Measurements from ENCODE around the gene ARID3A.

ARID3A gene

DNA sequence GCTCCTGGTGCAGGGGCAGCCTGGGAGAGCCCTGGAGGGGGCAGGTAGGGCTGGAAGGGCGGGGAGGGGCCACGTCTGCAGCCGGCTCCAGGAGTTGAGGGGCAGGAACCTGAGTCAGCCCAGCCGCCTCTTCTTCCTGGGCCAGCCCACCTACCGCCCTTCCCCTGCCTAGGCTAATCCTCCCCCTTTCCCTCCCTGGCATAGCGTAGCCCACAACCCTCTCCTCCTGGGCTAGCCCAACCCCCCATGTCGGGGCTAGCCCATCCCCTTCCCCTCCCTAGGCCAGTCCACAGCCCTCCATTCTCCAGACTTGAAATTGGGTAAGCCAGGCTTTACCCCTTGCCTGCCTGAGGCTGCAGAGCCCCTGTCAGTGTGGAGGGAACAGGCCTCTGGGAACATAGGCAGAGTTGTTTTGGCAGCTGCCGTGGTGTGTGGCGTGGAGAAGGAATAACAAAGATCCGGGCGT lies 37.7 kb downstream of the ARID3A start:
- no peak for DNase-seq

DNA sequence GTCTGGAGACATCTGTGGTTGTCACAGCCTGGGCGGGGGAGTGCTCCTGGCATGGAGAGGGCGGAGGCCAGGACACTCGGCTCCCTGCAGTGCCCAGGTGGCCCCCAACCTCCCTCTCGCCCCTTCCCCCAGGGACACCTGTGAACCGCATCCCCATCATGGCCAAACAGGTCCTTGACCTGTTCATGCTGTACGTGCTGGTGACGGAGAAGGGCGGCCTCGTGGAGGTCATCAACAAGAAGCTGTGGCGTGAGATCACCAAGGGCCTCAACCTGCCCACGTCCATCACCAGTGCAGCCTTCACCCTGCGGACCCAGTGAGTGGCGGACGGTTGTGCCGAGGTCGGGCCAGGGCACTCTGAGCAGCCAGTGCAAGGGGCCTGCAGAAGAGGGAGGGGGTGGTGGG lies 38.3 kb downstream of the ARID3A start:
- DNase-seq = no peak

DNA sequence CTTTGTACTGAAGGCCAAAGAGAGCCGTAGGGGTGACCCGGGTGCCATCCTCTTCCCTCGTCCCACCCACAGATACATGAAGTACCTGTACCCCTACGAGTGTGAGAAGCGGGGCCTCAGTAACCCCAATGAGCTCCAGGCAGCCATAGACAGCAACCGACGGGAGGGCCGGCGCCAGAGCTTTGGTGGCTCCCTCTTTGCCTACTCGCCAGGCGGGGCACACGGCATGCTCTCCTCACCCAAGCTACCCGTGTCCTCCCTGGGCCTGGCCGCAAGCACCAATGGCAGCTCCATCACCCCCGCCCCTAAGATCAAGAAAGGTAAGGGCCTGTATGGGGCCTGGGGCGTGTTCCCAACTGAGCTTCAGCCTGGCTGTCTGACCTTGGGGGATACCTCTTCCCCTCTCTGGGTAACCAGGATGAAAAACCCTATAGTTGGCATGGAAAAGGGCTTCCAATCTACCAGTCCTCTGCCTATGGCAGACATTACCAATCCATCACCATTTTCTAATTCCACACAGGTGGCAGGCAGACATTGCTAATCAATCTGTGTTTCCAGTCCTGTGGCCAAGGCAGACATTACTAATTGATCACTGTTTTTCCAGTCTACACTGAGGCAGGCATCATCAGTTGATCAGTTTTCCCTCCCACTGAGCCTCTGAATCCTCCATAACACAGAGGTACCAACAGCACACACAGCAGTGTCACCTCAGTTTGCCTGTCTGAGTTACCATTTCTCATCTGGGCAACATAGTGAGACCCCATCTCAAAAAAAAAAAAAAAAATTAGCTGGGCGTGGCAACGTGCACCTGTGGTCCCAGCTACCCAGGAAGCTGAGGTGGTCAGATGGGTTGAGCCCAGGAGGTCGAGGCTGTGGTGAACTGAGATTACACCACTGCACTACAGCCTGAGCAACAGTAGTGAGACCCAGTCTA lies 39.2 kb downstream of the ARID3A start:
- DNase-seq = no peak

DNA sequence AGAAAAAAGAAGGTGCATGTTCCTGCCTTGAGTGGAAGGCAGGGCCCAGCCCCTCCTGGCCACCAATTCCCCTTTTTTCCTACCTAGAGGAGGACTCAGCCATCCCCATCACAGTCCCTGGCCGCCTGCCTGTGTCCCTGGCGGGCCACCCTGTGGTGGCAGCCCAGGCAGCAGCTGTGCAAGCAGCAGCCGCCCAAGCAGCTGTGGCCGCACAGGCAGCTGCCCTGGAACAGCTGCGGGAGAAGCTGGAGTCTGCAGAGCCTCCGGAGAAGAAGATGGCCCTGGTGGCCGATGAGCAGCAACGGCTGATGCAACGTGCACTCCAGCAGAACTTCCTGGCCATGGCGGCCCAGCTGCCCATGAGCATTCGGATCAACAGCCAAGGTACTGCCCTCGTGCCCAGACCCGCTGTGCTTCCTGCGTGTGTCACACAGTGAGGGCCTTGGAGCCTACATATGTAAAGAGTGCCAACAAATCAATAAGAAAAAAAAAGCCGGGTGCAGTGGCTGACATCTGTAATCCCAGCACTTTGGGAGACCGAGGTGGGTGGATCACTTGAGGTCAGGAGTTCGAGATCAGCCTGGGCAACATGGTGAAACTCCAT lies 40.8 kb downstream of the ARID3A start:
- DNase-seq = no peak

DNA sequence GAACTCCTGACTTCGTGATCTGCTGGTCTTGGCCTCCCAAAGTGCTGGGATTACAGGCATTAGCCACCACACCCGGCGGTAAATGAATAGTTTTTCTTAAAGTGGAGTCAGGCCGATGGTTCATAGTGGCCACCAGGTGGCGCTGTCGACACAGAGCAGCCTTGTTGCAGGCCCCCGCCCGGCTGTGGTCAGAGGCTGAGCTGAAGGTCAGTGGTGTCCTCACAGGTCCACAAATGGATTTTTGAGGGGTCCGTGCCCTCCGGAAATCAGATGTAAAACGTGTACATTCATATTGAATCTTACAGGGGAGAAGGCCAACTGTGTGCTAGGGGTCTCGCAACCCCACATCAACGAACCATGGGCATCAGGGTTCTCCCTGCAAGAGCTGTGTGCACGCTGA lies 44.9 kb downstream of the ARID3A start:
- DNase-seq = peak; percentile 49

DNA sequence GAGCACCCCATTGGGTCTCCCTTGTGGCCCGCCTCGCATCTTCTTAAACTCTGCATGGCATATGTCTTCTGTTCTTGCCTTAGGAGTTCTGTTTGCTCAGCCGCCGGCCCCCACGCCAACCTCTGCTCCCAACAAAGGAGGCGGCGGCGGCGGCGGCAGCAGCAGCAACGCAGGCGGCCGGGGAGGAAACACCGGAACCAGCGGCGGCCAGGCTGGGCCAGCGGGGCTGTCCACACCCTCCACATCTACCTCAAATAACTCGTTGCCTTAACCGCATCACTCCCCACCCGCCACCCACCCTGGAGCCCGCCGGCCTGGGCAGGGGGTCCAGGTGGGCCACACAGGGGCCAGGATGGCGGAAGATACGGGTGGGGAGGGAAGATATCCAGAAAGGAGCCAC lies 46.0 kb downstream of the ARID3A start:
- no peak for DNase-seq

DNA sequence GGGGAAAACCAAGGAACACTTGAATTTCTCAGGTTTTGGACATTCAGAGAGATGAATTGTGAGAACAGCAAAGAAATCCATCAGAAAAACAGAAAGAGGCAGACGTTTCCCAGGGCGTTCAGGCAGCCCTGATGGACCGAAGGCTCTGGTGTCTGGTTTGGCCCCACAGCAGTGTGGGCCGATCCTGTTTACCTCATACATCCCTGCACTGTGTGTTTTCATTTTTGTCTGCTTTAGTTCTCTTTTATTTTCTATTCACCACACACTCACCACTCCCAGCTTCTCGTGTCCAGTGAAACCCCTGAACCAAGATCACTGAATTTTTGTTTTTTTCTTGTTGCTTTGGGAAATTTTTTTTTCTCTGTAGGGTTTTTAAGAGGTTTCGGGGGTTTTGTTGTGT lies 46.4 kb downstream of the ARID3A start:
- no peak for DNase-seq

DNA sequence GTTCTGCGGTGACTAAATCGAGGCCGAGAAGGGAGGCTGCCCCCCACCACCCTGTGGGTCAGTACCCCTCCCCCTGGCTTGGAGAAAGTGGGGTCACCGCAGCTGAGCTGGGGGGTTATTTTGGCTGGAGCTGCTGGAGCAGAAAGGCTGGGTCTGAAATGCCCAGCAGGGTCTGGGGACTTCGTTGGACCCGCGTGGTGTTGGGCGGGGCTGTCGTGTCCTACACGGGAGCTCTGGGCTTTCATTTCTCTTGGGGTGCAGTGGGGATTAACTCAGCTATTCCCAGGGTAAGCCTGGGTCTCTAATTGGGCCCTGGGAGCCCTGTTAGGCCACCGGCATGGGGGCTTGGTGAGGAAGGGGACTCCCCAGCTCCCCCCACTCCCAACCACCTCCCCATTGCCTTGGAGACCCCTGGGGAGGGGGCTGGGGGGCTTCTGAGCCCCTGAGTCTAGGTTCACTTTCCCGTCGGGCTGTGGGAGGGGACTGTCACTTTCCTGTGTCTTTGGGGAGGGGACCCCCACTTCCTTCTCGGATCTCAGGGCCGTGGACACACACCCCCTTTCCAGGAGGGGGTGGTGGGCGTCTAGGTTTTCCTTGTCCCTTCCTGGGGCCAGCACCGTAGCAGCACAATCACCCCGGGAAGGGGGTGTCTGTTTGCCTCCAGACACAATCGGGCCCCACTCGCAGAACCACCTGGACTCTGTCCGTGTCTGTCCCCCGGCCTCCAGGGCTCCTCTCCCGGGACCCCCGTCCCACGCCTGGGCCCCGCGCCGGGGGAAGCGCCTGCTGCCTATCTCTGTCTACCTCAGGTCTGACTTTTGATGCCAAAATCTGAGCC lies 48.1 kb downstream of the ARID3A start:
- no peak for DNase-seq

DNA sequence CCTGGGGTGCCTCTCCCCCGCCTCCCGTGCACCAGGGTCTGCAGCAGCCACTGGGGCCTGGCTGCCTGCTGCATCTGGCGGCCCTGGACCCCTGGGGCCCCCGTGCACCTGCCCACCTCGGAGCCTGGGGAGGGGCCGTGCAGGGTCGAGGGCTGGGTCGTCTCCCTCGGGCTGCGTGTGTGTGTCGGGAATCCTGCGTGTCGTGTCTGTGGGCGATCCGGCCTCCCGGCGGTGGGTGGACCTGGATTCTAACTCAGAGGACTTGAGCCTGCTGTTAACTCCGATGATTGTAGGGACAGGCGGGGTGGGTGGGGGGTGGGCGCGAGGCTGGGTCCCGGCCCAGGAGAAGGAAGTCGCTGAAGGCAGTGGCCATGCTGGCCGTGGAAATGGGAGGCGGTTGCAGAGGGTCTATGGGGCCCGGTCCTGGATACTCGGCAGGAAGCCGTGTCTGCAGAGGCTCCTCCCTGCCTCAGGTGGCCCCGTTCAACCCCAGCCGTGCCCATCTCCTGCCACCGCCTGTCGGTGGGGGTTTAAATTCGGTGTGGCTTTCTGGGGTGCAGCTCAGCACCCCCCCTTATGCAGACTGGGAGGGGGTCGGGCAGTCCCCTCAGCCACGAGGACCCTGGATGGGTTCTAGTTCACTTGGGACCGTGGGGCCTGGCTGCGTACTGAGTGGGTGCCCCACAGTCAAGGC lies 48.9 kb downstream of the ARID3A start:
- DNase-seq = no peak

DNA sequence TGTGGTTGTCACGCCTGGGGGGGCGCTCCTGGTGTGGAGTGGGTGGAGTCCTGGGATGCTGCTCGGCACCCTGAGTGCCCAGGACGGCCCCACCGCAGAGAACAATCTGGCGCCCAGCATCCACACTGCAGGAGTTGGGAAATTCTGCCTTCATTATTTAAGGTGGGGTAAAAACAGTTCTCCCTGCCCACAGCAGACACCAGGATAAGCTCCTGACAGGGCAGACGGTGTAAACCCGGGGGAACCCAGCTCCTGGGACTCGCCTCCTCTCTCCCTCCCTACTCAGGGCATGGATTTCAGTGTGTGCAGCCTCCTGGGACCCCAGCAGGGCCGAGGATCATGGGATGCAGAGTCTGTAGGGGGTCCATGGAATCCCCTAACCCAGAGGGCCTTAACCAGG lies 50.6 kb downstream of the ARID3A start:
- no peak for DNase-seq

DNA sequence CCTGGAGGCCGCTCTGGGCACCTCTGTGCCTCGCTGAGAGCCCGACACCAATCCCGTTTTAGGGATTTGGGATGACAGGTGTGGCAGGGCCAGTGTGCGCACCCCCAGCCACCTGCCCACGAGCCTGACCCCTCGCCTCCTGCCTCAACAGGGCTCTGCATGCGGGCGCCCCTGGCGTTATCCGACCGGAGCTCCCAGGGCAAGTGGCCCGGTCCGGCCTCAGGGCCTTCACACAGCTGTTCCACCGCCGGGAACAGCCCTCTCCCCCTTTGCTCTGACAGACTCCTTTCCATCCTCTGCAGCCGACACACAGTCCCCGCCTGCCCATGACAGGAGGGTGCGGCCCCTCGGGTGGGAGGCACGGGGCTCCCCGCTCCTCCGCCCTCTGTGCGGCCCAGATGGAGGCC lies 51.2 kb downstream of the ARID3A start:
- DNase-seq = no peak

DNA sequence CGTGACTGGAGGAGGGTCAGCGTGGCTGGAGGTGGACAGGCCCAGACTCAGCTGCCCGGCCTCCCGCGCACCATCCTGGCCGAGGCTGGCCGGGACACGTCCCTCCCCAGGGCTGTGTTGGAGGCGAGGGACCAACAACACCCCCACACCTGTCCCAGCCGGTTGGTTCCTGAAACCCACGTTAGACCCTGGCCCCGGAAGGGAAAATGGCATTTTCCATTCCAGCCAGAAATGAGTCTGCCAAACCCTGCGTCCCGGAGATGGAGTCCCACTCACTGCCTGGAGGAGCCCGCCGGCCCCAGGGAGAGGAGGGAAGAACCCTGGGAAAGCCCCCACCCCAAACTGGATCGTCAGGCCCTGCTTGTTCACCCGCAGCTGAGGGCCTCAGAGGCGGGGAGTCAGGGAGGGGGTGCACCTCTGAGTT lies 53.5 kb downstream of the ARID3A start:
- no peak for DNase-seq

DNA sequence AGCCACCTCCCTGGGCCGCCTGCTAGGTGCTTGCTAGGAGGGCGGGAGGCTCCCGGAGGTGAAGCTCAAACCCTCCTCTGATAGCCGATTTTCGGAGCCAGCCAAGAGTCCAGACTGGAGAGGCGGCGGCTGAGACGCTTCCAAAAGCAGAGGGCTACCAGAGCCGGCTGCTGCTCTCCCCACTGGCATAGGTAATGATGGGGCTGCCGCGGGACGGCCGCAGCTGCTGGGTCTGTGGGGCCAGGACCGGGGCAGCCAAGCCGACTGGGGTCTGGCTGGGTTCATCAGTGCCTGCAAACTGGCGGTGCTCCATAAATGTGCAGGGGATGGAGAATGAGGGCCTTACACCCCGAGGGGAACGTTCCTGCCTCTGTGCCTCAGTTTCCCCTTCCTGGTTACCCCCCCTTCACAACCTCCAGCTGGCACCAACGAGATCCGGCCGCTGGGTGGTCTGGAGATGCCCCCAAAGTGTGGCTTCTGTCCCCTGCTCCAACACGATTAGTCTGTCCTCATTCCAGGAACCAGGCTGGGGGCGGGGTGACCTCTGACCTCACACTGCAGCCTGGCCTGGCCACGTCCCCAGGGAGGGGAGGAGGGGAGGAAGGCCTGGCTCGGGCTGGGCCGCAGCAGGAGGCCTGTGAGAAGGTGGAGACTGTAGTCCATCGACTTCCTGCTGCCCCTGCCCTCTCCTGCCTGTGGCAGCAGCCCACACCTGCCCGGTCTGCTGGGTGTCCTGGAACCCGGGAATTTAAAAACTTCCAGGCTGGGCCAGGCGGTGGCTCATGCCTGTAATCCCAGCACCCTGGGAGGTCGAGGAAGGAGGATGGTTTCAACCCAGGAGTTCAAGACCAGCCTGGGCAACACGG lies 54.5 kb downstream of the ARID3A start:
- DNase-seq = no peak

DNA sequence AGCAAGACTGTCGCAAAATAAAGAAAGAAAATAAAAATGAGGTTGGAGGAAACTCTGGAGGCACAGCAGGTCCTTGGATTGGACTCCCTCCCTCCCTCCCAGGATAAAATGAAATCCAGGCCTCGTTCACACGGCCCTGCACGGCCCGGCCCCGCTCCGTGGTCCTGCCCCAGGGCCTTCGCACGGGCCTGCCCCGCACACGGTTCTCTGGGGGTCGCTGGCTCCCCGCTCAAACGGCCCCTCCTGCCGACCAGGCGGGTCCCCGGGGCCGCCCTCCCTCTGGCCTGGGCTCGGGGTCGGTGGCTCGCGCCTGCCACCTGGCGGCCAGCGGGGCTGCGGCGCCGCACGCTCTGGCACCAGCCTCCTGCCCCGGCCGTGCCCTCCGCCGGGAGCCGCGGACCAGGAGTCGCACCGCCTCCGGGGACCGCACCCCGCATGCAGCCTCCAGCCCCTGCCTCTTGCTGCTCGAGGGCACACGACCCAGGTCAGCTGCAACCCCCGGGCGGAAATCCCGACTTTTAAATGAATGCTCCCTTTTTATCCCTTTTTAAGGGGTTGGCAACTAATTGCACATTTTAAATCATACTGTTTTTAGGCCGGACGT lies 56.8 kb downstream of the ARID3A start:
- DNase-seq = peak; percentile 86

DNA sequence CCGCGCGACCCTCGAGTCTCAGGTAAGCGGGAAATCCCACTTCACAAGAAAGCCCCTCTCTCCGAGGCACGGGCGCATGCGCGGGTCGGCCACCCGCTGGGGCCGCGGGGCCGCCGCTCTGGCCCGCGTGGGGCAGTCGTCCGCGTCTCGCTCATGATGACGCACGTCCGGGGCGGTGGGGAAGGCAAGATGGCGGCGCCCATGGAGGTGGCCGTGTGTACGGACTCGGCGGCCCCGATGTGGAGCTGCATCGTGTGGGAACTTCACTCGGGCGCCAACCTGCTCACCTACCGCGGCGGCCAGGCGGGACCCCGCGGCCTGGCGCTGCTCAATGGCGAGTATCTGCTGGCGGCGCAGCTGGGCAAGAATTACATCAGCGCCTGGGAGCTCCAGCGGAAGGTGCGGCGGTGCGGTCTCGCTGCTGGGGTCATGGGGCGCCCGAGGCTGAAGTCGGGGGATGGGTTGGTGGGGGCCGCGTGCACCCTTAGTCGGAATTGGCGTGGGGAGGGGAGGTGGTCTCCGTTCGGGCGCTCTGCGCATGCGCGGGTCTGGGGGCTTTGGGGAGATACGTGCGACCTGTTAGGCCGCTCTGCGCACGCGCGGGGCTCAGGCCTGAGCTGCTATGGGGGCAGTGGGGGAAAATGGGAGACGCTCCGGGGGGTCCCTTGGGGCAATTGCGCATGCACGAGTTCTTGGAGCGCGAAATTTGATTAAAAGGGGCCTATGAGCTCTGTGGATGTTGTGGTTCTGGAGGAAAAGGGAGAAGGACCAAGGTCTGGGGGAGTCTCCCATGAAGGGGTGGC lies 58.5 kb downstream of the ARID3A start, which contains the start of gene WDR18:
Gene WDR18, plus strand, starts transcription at position 181 of the 803 bp plus-strand sequence. Its CDS starts 9 bp downstream, at position 190.
- DNase-seq = peak; percentile 96

DNA sequence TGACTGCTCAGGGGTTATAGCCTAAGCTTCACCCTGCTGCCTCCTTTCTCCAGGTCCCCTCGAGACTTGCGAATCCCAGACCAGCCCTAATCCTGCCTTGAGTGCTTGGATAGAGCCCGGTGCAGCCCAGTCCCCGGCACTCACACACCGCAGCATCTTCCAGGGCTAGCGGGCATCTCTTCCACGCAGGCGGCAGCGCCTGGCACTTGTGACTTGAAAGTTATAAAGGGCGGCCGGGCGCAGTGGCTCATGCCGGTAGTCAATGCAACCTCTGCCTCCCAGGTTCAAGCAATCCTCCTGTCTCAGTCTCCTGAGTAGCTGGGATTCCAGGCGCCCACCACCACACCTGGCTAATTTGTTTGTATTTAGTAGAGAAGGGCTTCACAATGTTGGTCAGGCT lies 60.2 kb downstream of the ARID3A start:
- DNase-seq = no peak

DNA sequence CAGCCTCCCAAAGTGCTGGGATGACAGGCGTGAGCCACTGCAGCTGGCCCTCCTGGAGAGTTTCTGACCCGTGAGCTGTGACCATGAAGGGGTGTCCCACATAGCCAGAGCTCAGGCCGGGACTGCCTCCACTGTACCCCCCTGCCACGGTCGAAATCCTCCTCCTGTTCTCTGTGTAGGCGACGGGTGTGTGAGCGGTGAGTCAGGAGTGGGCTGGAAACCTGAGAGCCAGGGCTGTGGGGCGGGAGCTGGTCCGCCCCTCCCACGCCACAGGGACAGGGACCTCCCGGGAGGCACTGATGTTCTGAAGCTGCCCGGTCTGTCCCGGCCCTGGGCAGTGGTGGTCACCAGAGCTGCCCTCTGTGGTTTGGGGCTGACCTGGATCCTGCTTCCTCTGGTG lies 62.2 kb downstream of the ARID3A start:
- no peak for DNase-seq

DNA sequence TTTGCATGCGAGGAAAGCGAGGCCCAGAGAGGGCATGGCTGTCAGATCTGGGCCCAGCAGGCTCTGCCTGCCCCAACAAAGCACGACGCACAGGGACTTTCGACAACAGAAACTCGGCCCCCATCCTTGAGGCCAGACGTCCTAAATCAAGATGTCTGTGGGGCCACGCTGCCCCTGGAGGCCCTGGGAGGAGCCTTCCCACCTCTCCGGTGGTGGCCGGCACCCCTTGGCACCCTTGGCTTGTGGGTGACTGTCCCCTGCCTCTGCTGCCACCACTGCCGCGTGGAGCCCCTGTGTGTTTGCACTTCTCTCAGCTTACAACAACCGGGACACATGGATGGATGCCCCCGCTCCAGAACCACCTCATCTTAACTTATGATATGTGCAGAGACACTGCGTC lies 62.7 kb downstream of the ARID3A start:
- no peak for DNase-seq

DNA sequence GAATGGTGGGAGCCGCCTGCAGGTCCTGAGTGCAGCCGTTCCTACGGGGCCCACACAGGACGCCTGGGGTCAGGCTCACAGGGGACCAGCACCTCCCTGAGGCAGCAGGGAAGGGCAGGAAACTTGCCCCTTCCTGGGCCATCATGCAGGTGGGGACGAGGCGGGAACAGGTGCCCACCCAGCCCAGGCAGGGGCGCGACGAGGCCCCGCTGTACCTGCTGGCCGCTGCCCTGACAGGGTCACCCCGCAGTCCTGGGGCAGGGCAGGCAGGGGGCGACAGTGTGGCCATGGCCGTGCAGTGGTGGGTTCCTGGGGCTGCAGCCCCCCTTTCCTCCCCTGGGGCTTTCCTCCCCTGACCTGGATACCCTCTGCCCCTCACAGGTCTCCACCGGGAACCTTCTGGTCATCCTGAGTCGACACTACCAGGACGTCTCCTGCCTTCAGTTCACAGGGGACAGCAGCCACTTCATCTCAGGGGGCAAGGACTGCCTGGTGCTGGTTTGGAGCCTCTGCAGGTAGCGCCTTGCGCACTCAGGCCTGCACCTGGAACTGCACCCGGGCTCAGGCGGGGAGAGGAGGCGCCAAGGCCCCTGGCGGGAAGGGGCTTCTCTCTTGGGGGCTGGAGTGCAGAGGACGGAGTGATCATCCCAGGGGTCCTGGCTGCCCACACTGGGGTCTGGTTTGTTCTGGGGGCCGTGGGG lies 63.7 kb downstream of the ARID3A start:
- DNase-seq = no peak

DNA sequence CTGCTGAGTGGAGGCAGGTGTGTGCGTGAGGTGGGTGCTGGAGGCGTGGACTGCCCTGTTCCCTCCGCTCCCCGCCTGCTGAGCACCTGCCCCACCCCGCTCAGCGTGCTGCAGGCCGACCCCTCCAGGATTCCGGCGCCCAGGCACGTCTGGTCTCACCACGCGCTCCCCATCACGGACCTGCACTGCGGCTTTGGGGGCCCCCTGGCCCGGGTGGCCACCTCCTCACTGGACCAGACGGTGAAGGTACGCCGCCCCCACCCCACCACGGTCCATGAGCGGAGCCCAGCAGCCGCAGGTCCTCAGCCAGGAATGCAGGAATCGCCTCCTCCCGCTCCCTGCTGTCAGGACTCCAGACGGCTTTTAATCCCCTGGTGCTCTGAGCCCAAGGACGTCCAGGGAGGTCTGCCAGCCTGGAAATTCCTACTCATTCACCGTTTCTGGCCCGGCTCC lies 64.3 kb downstream of the ARID3A start:
- no peak for DNase-seq

Data from stimulated activated CD8-positive, alpha-beta memory T cell treated with anti-CD3 and anti-CD28 coated beads, Interleukin-4, amount 100 ng/mL, for 48 hours (primary cell).